GM23338 (cell line): ENCODE measurements around the gene CRK.
"Not testable (repeated sequence)": the region's sequence is repeated elsewhere in the genome, so short reads cannot be mapped to it uniquely, and the experiment has no call there.

Experiments used
- CREB1 ChIP-seq: fragments of 250-450 bp; sonication (Bioruptor Pico); IDR thresholded peaks from 2 replicates; pipeline ENCODE4 v1.5.0; 2020; ENCODE audit warnings: low read depth, mild to moderate bottlenecking, moderate library complexity
- EZH2 ChIP-seq: fragments of 200-600 bp; sonication (generic); IDR thresholded peaks from one replicate; pipeline ENCODE4 v1.8.0; 2017; ENCODE audit warnings: antibody characterized with exemption, mild to moderate bottlenecking, low read depth; ENCODE audit not compliant: unreplicated experiment
- JUNB ChIP-seq: IDR thresholded peaks from one replicate; pipeline ENCODE4 v1.6.1; 2016; ENCODE audit warnings: antibody characterized with exemption; ENCODE audit not compliant: unreplicated experiment
- NANOG ChIP-seq: IDR thresholded peaks from 2 replicates; pipeline ENCODE4 v1.6.1; 2016; ENCODE audit warnings: antibody characterized with exemption, borderline replicate concordance
- POLR2AphosphoS5 ChIP-seq: IDR thresholded peaks from 2 replicates; pipeline ENCODE4 v1.6.1; 2016; ENCODE audit warnings: antibody characterized with exemption, low read depth
- TF ChIP-seq, protein P1 (sequence below), 2 experiments: fragments of 200-600 bp in 1 of 2; sonication (generic) in 1 of 2; conservative IDR thresholded peaks; 2 replicates each; pipeline versions ENCODE4 v1.5.1 to v1.6.1; 2016 to 2017; ENCODE audit warnings: antibody characterized with exemption in 2 of 2, low read depth in 2 of 2, mild to moderate bottlenecking in 2 of 2, moderate library complexity in 1 of 2
- TF ChIP-seq, protein P2 (sequence below): IDR thresholded peaks from one replicate; pipeline ENCODE4 v1.6.1; 2018; ENCODE audit warnings: antibody characterized with exemption; ENCODE audit not compliant: unreplicated experiment

DNA sequence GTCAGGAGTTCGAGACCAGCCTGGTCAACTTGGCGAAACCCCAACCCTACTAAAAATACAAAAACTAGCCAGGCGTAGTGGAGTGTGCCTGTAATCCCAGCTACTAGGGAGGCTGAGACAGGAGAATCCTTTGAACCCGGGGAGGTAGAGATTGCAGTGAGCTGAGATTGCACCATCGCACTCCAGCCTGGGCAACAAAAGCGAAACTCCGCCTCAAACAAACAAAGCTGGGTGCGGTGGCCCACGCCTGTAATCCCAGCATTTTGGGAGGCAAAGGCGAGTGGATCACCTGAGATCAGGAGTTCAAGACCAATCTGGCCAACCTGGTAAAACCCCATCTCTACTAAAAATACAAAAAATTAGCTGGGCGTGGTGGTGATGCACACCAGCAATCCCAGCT lies 2.3 kb downstream of the CRK start:
- TF ChIP-seq, protein P1, sequence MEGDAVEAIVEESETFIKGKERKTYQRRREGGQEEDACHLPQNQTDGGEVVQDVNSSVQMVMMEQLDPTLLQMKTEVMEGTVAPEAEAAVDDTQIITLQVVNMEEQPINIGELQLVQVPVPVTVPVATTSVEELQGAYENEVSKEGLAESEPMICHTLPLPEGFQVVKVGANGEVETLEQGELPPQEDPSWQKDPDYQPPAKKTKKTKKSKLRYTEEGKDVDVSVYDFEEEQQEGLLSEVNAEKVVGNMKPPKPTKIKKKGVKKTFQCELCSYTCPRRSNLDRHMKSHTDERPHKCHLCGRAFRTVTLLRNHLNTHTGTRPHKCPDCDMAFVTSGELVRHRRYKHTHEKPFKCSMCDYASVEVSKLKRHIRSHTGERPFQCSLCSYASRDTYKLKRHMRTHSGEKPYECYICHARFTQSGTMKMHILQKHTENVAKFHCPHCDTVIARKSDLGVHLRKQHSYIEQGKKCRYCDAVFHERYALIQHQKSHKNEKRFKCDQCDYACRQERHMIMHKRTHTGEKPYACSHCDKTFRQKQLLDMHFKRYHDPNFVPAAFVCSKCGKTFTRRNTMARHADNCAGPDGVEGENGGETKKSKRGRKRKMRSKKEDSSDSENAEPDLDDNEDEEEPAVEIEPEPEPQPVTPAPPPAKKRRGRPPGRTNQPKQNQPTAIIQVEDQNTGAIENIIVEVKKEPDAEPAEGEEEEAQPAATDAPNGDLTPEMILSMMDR (conservative IDR thresholded peaks at IDR 0.05; ENCODE audit: low read depth in 2 of 2), result not testable (repeated sequence)
- TF ChIP-seq EZH2; POLR2AphosphoS5; CREB1 (CRISPR knock-in tag); JUNB; NANOG: not testable (repeated sequence)
- TF ChIP-seq, protein P2, sequence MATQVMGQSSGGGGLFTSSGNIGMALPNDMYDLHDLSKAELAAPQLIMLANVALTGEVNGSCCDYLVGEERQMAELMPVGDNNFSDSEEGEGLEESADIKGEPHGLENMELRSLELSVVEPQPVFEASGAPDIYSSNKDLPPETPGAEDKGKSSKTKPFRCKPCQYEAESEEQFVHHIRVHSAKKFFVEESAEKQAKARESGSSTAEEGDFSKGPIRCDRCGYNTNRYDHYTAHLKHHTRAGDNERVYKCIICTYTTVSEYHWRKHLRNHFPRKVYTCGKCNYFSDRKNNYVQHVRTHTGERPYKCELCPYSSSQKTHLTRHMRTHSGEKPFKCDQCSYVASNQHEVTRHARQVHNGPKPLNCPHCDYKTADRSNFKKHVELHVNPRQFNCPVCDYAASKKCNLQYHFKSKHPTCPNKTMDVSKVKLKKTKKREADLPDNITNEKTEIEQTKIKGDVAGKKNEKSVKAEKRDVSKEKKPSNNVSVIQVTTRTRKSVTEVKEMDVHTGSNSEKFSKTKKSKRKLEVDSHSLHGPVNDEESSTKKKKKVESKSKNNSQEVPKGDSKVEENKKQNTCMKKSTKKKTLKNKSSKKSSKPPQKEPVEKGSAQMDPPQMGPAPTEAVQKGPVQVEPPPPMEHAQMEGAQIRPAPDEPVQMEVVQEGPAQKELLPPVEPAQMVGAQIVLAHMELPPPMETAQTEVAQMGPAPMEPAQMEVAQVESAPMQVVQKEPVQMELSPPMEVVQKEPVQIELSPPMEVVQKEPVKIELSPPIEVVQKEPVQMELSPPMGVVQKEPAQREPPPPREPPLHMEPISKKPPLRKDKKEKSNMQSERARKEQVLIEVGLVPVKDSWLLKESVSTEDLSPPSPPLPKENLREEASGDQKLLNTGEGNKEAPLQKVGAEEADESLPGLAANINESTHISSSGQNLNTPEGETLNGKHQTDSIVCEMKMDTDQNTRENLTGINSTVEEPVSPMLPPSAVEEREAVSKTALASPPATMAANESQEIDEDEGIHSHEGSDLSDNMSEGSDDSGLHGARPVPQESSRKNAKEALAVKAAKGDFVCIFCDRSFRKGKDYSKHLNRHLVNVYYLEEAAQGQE, result not testable (repeated sequence)
